Glutamatergic neuron (in vitro differentiated cells): ENCODE measurements around the gene G2E3. TPM values are rescaled to one million over a fixed set of nuclear protein-coding genes. Genes with fewer than 3 reads are reported as not detected.

ENCODE experiments used
- DNase-seq: peaks from one replicate; pipeline ENCODE4 v3.0.0; 2022
- H3K27ac Mint-ChIP-seq: one replicate; pipeline ENCODE4 v1.8.0; 2020; ENCODE audit warnings: mild to moderate bottlenecking, mixed read lengths, inconsistent platforms; ENCODE audit not compliant: unreplicated experiment
- H3K27me3 Mint-ChIP-seq: one replicate; pipeline ENCODE4 v1.8.0; 2020; ENCODE audit warnings: mild to moderate bottlenecking, moderate library complexity, mixed read lengths, inconsistent platforms; ENCODE audit not compliant: unreplicated experiment
- H3K36me3 Mint-ChIP-seq: one replicate; pipeline ENCODE4 v1.8.0; 2020; ENCODE audit warnings: mild to moderate bottlenecking, mixed read lengths, inconsistent platforms; ENCODE audit not compliant: unreplicated experiment
- H3K4me1 Mint-ChIP-seq: one replicate; pipeline ENCODE4 v1.8.0; 2020; ENCODE audit warnings: mild to moderate bottlenecking, low read depth, mixed read lengths, inconsistent platforms; ENCODE audit not compliant: unreplicated experiment
- H3K4me3 Mint-ChIP-seq: one replicate; pipeline ENCODE4 v1.8.0; 2020; ENCODE audit warnings: mild to moderate bottlenecking, mixed read lengths, inconsistent platforms; ENCODE audit not compliant: unreplicated experiment
- H3K9me3 Mint-ChIP-seq: one replicate; pipeline ENCODE4 v1.8.0; 2020; ENCODE audit warnings: mild to moderate bottlenecking, moderate library complexity, mixed read lengths, inconsistent platforms; ENCODE audit not compliant: unreplicated experiment
- total RNA-seq: library from RNA; stranded (reverse); fragmentation: NEBNext Ultra II Directional; extraction: Animal tissue kit (Norgen Biotek cat#: 25700); gene quantifications from one replicate; pipeline ENCODE4 v1.2.1, GENCODE V29; 2021; ENCODE audit not compliant: unreplicated experiment
- TF ChIP-seq, protein P1 (sequence below): fragments of 200-600 bp; sonication (generic); IDR thresholded peaks from one replicate; pipeline ENCODE4 v1.5.0; 2021; ENCODE audit not compliant: partially characterized antibody, unreplicated experiment

The G2E3 gene
- total RNA-seq, 1 donor from 2014 or later: 31.4 TPM

DNA sequence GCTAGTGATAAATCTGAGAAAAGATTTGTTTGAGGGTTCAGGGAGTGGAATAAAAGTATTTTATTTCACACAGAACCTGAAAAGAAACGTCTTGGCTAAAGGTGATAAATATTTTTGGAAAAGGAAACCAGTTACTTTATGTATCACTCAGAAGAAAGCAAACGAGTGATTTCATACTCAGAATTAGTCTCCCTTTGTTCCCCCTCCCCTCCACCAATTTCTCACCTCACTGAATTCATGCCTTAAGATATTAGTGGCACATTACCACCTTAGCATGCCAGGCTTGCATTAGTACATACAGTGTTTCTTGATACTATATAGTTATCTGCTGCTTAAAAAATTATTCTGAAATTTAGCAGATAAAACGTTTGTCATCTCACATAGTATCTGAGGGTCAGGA is 28.2 kb downstream of the G2E3 start:
- H3K9me3 Mint-ChIP-seq: no peaks in the 10 kb centered on the region
- TF ChIP-seq, protein P1, sequence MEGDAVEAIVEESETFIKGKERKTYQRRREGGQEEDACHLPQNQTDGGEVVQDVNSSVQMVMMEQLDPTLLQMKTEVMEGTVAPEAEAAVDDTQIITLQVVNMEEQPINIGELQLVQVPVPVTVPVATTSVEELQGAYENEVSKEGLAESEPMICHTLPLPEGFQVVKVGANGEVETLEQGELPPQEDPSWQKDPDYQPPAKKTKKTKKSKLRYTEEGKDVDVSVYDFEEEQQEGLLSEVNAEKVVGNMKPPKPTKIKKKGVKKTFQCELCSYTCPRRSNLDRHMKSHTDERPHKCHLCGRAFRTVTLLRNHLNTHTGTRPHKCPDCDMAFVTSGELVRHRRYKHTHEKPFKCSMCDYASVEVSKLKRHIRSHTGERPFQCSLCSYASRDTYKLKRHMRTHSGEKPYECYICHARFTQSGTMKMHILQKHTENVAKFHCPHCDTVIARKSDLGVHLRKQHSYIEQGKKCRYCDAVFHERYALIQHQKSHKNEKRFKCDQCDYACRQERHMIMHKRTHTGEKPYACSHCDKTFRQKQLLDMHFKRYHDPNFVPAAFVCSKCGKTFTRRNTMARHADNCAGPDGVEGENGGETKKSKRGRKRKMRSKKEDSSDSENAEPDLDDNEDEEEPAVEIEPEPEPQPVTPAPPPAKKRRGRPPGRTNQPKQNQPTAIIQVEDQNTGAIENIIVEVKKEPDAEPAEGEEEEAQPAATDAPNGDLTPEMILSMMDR: no peak
- H3K27me3 Mint-ChIP-seq: no peaks in the 10 kb centered on the region
- H3K4me1 Mint-ChIP-seq: no peaks in the 10 kb centered on the region
- peaks cover 25% of the 10 kb centered on the region for H3K36me3 Mint-ChIP-seq
- no peak overlapping the region for H3K4me3 Mint-ChIP-seq
- DNase-seq: no peak
- H3K27ac Mint-ChIP-seq: no peak overlapping the region

DNA sequence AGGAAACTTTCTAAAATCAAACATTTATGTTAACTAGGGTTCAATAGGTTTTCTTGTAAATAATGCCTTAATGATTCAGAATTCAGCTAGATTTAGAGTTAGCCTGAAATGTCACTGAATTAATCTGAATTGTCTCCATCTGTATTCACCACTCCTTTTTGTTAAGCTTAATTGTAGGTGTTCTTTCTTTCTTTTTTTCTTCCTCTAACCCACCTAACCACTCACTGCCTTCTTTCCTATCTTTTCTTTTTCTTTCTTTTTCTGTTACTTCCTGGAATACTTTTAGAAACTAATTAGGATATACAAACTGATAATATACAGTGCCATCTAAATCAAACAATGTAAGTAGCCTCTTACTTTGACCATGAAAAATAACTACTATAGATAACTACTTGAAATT is 29.9 kb downstream of the G2E3 start:
- Mint-ChIP-seq H3K4me1 (no peaks in the 10 kb centered on the region), H3K4me3 (no peak overlapping the region), H3K36me3 (peaks cover 17% of the 10 kb centered on the region), H3K27ac (no peak overlapping the region), H3K9me3 (no peaks in the 10 kb centered on the region), H3K27me3 (no peaks in the 10 kb centered on the region)
- TF ChIP-seq, protein P1: no peak
- DNase-seq: no peak

DNA sequence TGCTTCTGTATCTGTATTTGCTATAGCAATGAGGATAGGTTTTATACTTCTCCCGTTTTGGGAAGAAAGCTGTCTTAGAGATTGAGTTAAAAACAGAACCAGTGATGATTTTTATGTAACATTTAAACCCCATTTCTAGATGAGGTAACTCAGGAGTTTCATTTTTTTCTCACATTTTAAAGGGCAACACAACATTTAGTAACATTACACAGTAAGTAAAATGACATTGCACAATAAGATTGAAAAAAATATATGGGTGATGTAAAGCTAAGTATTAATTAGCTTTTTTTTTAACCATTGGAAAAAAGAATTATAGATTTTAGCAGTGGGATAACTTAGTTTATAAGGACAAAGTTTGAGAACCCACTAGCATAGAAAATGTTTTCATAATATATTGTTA is 38.0 kb downstream of the G2E3 start:
- no peaks in the 10 kb centered on the region for H3K27me3 Mint-ChIP-seq
- TF ChIP-seq, protein P1: no peak
- H3K9me3 Mint-ChIP-seq: no peaks in the 10 kb centered on the region
- no peak for DNase-seq
- H3K36me3 Mint-ChIP-seq: no peaks in the 10 kb centered on the region
- no peak overlapping the region for H3K27ac Mint-ChIP-seq
- no peak overlapping the region for H3K4me3 Mint-ChIP-seq
- no peaks in the 10 kb centered on the region for H3K4me1 Mint-ChIP-seq

DNA sequence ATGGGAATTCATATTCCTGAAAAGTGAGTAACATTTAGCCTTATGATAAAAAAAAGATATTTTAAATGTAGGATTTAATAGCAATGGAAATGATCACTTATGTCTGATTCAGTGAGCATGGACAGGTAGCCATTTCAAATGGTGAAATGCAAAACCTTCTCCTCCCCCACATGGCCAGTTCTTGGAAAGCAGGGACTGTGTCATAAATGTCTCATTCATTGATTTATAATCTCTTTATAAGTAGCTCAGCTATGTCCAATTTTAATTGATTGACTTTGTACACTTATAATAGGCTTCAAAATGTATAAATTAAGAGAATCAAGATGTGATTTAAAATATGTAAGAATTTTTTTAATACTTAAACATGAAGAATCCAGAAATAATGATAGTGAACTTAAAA is 38.5 kb downstream of the G2E3 start:
- Mint-ChIP-seq H3K36me3 (no peaks in the 10 kb centered on the region), H3K27me3 (no peaks in the 10 kb centered on the region), H3K27ac (no peak overlapping the region), H3K4me3 (no peak overlapping the region), H3K9me3 (no peaks in the 10 kb centered on the region), H3K4me1 (no peaks in the 10 kb centered on the region)
- no peak for DNase-seq
- TF ChIP-seq, protein P1: no peak

DNA sequence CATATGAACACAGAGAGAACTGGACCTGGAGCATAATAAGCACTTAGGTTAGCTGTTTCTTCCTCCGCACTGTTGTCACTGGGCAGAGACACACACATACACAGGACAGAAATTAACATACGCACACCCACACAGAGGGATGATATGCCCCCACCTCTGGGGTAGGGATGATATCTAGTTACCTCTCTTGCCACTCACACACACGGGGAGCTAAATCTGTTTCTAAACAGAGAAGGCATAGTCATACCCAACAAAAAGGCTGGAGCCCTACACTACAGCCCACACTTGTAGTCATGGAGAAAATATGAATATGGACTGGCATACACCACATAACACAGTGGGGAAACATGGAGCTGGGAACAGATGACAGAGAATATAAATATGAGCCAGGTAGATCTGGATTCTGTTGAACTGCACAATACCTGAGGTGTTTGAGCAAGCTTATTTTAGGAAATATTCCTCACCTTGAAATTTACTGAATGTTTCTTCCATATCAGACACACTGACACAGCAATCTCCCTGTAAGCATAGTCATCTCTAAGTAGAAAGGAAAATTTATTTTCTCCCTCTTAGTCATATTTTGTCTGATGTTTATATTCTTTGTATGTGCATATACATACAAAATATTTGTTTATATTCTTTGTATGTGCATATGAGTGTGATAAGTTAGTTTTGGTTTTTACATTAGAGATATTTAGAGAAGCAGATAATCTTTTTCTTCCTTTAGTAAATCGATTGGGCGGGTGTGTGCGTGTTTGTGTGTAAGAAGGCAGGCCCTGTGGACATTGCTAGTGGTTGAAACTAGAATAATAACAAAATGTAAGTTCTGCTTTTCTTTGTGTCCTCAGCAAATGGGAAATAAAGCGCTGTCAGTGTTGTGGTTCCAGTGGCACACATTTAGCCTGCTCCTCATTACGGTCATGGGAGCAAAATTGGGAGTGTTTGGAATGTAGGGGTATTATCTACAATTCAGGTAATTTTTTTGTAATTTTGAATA is 42.3 kb downstream of the G2E3 start:
- Mint-ChIP-seq H3K27ac (no peak overlapping the region), H3K27me3 (no peaks in the 10 kb centered on the region), H3K4me1 (no peaks in the 10 kb centered on the region), H3K4me3 (no peak overlapping the region), H3K9me3 (no peaks in the 10 kb centered on the region), H3K36me3 (no peaks in the 10 kb centered on the region)
- no peak for DNase-seq
- TF ChIP-seq, protein P1: no peak
